GM19455 (cell line): ENCODE measurements around the gene LRRC4C.

Experiments
- ATAC-seq: cut with Tn5 transposase; IDR thresholded peaks from one replicate; pipeline ENCODE4 v1.9.1; 2021; ENCODE audit not compliant: unreplicated experiment

The LRRC4C gene

DNA sequence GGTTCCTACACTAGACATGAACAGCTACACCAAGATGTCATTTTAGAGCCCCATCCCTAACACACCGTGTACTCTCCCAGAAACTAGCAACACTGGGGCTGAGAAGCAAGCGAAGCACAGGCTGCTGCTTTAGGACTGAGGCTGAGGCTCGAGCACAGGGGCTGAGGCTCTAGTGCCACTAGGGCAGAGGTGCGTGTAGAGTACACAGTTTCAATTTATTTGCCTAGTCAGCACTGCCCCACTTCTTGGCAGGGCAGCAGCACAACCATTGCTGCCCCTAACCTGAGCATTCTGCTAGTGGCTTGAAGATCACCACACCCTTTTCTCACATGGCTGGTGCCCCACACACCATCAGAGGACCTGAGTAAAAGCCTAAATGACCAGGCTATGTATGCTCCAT, 713.2 kb downstream of the LRRC4C start:
- no peak for ATAC-seq

DNA sequence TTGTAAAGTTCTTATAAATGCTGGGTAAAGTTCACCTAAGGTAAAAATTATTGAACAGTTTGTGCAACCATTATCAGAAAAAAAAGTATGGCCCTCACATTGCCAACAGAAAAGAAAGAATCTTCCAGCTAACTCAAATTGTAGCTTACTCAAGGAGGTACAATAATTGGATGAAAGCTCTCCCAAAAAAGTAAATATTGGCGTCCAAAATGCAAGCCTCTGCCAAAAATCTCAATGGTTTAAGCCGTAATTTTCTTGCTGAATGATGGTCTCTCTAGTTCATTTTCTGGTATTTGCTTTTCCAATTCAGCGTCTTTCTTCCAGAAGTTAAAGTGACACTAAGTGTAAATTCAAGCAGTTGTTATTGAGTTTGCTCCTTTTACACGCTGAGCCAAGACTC, 727.3 kb downstream of the LRRC4C start:
- ATAC-seq, result no peak

DNA sequence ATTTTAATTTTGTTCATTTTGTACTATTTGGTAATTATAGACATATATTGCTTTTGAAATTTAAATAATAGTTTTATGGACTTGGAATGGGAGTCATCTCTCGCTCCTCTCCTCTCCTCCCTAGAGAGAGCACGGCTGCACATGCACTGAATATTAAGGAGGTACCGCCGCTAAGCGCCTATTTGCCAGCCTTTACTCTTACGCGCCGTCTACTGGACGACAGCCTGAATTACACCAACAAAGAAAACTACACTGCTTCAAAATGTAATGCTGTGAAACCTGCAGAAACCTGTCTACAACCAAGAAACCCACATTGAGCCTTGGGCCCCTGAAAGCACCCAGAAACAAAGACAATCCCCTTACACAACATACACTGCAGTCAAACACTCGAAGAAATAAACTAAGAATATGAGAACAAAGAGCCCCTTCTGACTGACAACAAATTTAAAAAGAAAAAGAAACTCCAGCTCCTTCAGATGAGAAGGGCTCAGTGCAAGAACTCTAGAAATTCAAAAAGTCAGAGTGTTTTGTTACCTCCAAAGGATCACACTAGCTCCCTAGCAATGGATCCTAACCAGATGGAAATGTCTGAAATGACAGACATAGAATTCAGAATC, 737.2 kb downstream of the LRRC4C start:
- ATAC-seq, result no peak

DNA sequence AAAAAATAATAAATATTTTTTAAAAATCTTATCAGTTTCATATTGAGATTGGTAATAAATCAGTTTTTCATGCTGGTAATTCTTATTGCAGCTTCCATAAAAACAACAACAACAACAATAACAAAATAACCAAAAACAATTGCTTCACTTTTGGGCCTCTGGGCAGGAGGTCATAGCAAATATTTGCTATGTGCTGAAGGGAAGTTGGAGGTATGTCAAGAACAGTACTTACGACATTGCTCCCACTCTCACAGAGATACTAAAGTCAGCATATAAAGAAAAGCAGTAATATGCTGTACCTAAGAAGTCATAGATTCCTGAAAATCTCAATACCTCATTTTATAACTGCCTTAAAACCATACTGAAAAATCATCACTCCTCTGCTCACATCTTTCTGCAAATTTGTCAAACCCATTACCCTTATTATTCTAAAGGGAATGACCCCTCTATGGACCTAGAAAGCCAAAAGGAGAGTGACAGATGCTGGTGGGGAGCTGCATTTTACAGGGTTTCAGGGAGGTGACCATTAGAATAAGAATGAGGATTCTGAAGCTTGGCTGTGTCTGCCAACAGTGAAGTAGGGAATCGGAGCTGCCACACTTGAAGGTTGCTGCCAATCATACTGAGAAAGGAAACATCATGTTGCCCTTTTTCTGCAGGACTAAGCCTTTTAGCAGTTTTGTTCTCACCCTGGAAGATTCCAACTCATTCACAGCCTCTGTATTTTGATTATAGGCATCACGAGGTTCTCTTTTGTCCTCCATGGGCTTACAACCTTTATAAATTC, 742.9 kb downstream of the LRRC4C start:
- no peak for ATAC-seq

DNA sequence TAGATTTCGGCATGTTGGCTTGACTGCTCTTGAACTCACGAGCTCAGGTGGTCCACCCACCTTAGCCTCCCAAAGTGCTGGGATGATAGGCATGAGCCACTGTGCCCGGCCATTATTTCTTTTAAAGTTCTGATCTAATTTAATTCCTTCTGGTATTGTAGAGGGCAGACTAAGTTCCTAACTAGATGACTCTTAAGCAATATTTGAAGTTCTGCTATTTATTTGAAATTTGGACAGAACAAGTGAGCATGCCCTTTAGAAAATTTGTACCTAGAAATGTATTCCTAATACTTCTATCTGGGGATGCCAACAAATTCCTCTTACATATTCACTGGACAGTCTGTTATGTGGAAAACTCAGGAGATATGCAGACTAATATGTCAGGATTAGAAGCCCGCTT, 746.4 kb downstream of the LRRC4C start:
- no peak for ATAC-seq

DNA sequence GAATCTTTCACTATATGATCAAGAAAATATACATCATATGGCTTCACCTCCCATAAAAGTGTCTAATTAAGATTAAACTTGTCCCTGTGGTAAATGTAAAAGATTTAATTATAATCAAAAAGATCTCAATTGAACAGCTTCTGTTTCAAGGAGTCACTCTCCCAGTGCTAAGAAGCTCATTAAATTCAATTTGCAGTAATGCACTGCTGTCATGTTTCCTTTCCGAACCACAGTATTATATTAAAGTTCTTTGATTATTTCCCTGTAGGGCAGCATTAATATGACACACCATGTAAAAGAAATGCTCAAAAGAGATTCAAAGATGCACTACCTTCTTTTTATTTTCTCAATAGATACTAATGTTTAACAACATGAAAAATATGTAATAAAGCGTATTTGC, 758.4 kb downstream of the LRRC4C start:
- no peak for ATAC-seq

DNA sequence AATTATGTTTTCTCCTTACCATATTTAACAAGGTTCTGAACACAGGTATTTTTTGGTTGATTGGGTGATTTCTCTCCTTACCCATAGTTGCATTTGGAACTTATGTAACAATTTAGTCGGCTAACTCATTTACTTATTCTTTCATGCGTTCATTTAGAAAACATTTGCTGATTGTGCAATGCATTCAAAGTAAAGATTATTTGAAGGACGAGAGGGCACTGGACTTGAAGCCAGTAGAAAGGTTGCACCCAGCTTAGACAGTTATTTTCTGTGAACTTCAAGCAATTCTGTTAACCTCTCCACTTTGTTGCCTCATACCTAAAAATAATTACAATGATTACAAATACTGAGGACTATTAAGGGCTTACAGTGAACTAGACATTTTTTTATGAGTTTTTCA, 769.6 kb downstream of the LRRC4C start:
- no peak for ATAC-seq

DNA sequence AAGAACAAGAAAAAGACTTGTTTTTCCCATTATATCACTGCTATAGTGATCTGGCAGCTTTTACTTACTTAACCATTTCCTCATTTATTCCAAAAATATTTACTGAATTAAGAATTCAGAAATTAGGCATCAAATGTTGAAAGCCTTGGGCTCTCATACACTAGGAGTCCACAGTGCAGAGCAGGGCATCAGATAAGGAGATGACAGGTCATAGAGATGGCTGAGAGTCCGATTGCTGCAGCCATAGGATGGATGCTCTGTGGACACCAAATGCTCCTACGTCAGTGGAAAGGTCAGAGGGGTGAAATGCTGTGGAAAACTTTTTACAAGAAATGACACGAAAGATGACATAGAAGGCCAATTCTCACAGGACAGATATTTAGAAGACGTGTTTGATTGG, 771.1 kb downstream of the LRRC4C start:
- no peak for ATAC-seq

DNA sequence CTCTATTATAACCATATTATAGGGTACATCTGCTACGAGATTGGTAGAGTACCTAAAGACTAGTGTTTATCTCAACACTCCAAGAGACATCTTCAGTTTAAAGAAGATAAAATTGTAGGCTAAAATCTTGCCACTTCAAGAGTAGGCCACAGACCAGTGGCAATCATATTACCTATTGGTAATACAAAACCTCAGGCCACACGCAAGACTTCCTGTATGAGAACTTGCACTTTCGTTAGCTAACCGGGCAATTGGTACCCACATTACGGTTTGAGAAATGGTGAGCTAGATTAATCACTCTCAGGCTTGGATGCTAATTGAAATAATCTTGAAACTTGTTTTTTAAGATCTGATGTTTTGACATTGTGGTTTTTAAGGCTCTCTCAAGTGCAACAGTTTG, 772.7 kb downstream of the LRRC4C start:
- no peak for ATAC-seq

DNA sequence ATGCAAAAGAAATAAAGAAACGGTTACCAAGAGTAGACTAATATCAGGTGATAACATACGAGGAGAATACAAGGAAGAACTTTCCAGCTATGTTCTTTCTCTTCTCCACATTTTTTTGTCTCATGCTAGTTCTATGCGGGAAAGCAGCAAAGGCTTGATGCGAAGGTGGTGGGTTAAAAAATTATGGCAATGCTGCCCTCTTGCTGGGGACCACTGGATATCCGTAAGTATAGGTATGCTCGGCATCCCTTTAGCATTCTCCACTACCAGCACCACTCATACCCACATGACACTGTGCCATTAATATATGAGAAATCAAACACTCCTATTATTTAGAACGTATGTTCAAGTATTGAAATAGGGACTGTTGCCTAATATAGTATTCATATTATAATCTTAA, 776.4 kb downstream of the LRRC4C start:
- no peak for ATAC-seq

DNA sequence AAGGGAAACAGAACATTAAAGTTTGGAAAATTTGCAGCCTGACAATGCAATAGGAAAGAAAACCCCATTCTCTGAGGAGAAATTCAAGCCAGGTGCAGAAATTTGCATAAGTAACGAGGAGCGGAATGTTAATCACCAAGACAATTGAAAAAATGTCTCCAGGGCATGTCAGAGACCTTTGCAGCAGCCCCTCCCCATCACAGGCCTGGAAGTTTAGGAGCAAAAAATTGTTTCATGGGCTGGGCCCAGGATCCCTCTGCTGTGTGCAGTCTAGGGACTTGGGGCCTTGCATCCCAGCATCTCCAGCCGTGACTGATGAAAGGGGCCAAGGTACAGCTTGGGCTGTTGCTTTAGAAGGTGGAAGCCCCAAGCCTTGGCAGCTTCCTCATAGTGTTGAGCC, 780.2 kb downstream of the LRRC4C start:
- ATAC-seq, result no peak

DNA sequence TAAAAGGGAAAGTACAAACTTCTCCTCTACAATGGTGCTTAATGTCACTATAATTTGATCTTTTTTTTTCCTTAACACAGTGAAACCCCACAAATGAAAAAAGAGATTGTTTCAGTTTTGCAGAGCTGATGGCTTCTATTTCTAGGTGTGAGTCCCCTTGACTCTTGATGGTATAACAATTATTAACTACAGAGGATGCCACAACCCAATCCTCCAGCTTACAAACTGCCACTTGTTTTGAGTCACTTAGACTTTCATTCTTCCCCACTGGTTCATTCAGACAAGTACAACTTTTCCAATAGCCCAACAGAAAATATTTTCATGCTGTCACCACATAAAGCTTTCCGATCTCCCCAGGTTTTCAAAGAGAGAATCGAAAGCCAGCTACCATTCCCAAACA, 812.2 kb downstream of the LRRC4C start:
- no peak for ATAC-seq

DNA sequence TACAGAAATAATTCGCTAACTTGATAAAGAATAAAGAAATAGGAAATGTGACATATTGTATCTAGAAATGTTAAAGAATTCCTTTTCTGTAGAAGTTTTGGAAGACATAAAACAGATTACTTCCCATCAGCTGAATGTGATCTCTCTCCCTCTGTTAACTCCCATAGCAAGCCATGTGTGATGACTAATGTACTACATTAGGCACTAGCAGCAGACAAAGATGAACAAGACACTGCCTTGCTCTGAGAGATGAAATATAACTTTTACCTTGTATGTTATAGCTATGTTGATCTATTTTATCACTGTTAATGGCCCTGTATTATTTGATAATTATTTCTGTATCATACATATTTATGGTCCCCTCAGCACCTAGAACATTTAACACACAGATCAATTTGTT, 817.2 kb downstream of the LRRC4C start:
- no peak for ATAC-seq

DNA sequence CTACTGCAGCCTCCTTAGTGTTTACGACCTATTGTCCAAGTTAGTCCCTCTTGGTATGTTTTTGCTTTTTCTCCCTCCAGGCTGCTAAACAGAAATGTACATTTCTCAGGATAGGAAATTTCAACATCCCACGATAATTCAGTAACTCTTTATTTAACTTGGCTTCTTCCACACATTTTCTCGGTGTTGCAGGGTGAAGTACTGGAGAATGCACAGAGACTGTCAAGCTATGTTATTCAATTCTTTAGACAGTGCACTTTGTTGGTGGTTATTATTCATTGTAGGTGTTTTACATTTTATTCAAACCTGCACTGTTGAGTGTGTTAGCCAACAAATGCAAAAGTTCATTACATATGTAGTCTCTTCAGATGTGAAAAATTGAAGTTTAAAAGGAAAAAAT, 839.8 kb downstream of the LRRC4C start:
- no peak for ATAC-seq

DNA sequence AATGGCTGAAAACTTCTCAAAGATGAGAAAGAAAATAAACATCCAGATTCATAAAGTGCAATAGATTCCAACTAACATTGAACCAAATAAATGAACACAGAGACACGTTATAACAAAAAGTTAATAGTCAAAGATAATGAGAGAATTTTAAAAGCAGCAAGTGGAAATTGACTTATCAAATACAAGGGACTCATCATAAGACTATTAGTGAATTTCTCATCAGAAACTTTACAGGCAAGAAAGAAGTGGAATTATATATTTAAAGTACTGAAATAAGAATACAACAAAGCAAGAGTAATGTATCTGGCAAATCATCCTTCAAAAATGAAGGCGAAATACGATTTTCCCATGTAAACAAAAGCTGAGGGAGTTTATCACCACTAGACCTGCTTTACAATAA, 852.7 kb downstream of the LRRC4C start:
- ATAC-seq, result no peak

DNA sequence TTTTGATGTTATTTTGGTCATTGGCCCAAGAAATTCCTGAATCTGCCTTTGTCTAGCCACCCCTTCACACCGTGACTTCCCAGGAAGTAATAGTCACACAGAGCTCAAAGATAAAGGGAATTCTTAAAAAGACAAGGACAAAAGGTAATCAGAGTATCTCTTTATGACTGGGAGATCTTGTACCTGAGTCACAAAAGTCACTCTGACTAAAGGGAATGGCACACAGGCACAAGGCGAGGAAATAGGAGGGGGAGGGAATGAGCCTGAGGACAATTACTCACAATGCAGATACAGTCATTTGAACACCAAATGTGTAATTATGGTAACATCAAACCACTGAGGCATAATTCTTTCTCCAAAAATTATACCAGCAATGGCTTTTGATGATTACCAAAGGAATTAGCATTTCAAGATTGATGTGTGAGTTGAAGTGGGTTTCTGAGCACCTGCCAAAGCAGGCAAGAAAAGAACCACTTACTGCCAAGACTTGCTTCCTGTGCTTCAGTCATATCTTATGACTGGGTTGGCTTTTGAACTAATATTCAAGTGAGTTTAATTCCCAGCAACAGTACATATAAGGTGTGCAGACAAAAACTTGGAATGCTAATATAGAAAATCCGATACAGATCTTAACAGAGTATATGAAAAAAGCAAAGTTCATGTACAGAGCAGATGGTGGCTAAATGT, 856.4 kb downstream of the LRRC4C start:
- no peak for ATAC-seq

DNA sequence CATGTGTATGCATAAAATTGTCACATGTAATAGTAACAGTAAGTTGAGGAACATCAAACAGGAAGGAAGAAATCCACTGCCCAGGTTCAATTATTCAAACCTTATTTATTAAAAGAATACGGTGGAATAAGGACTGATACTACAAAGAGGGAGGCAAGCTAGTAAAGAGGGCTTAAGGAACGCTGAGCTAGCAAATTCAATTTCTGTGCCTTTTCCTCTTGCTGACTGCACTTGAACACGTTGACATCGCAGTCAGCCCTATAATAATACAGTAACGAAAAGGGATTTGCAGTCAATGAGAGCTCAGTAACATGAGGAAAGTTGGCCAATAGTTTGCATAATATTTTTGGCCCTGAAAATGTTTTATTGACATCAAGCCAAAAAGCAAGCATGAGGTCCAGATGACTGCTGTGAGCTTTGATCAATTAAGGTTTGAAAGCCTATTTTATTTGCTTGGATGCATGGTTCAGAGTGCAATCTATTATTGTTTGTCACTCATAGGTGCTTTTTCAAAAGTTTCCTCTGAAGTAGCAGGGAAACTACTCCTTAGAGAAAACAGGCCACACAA, 861.8 kb downstream of the LRRC4C start:
- ATAC-seq, result no peak

DNA sequence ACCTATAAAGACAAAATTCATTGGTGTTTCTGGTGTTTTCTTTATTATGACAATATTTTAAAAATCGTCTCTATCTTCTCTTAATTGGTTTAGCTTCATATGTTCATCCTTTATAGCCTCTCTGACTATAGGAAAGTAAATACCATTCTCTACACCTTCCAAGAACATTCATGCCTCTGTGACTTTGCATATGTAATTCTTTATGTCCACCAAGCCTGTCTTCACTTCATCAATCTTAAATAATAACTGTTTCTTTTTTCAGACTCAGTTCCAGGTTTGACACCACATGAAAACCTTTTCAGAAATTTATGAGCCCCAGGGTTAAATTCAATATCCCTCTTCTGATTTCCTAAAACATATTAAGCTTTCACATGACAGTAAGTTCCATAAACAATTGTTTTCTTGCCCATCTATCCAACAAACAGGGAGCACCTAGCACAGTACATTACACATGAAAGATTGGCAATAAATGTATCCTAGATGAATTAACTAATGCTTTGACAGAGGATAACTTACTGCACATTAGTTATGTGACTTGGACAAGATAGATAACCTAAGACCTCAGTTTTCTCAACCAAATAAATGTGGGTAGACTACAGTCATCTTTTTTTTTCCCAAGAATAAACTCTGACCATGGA, 886.1 kb downstream of the LRRC4C start:
- no peak for ATAC-seq

DNA sequence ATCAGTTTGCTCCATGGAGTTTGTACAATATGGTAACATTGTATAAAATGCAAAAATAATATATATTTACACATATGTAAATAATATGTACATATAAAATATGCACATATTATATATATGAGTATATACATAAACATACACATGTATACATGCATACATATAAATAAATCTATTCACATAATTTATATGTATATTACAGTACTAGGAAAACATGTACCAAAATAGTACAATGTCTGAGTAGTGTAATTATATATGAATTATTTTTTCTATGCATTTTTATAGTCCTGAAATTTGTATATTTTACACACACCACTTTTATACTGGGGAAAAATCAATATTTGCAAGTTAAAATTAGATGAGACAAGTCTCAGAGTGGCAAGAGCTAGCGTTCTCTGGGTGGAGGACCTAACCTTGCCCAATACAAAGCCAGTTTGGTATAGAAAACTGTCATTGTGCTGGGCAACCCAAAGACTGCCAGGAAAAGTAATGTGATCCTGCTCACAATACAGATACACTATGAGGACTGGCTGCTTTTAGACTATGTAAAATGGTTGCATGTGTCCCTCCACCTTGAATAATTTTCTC, 889.4 kb downstream of the LRRC4C start:
- no peak for ATAC-seq

DNA sequence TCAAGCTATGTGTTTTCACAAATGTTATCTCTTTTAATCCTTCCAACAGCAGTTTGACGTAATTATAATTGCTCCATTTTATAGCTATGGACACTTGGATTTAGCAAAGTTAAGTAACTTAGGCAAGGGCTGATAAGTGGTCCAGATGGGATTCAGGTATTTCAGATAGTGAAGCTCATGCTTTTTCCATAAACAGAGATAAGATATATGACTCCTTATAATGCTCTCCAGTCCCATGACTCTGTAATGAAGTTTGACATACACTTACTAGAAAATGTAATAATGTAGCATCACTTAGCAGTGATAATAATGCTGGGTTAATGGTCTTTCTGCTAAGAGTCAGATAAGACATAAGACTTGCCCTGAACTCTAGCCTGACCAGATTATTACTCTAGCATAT, 892.1 kb downstream of the LRRC4C start:
- ATAC-seq, result no peak

DNA sequence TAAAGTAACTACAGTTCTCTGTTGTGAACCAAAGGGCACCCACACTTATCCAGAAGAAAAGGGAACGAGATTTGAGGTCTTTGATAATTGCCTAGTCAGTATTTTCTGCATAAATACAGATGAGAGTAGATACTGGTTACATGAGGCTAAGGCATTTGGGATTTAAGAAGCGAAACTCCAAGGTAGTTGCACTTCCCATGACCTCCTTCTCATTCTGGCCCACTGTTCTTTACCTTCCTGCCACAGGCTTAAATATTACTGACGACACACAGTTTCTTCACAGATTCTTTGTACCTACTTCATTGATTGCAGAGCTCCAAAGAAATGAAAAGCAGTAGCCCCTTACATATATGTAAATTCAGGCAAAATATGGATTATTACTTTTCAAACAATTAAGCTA, 915.3 kb downstream of the LRRC4C start:
- ATAC-seq, result no peak
